ENCODE results near the gene MARS1. TPM values are rescaled to one million over a fixed set of nuclear protein-coding genes. Genes with fewer than 3 reads are reported as not detected.

MARS1 gene
- total RNA-seq, 1 experiment from 2014 or later, result 291 TPM

DNA sequence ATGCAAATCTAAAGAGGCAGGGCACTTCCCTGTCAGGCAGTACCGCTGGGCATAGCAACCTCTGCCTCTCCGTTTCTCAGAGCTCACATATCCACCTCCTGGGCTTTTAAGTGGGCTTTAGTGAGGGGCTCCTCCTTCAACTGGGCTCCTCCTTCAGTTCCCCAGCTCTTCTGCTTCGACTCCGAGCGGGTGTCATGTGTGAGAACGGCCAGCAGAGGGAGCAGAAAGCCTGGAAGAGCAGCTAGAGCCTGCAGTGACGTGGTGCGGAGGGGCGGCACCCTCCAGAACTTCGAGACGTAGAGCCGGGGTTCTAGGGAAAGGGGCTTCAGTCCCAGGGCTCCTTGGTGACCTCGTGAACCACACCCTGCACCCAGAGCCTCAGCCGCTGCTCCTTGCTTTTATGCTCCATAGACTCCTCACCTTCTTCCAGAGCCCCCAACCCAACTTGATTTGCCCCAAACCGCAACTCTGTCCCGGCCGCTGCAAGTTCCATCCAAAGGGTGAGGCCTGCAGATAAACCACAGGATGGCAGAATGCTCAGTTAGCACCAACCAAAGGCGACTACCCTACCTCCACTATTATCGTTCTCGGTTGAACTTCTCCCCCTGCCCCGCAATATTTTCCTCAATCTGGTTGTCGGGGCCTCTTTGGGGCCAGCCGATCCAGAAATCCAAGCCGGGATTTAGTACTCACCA, 28.7 kb upstream of the MARS1 start:
- no peaks in the 10 kb centered on the region for H3K9me3 ChIP-seq (ENCODE audit: control insufficient read depth, insufficient read depth, low read depth, low read length)
- no peaks in the 10 kb centered on the region for H3K27me3 ChIP-seq (ENCODE audit: control insufficient read depth, insufficient read depth, low read length)
- in situ Hi-C loops (cut with HindIII; ENCODE audit: low pct_unique_long_range_greater_than_20kb, low sequenced_read_pairs) (no loop called here), intact Hi-C loops (cut with micrococcal nuclease; ENCODE audit: unreplicated experiment) (loop anchor here (5.0 kb wide), 1 partner anchor 163 kb away; no protein-coding TSS in a partner anchor)
- peak; percentile 91 for DNase-seq (ENCODE audit: low read depth, low spot score)
- H3K4me1 ChIP-seq (ENCODE audit: control insufficient read depth, insufficient read depth, low read length), result peaks cover 15% of the 10 kb centered on the region
- peak; percentile 73 for ATAC-seq
- POLR2A ChIA-PET, result no interaction called here
- no TSS peak for BruUV-seq (replicated peaks)
- H3K27ac ChIP-seq (ENCODE audit: low read length), result peak overlapping the region; percentile 89
- peak overlapping the region; percentile 72 to 73 for H3K4me3 ChIP-seq (ENCODE audit: low read depth in 2 of 2, low read length in 2 of 2)
- no peaks in the 10 kb centered on the region for H3K36me3 ChIP-seq (ENCODE audit: control insufficient read depth, insufficient read depth, low read length)
- TF ChIP-seq, protein P1, sequence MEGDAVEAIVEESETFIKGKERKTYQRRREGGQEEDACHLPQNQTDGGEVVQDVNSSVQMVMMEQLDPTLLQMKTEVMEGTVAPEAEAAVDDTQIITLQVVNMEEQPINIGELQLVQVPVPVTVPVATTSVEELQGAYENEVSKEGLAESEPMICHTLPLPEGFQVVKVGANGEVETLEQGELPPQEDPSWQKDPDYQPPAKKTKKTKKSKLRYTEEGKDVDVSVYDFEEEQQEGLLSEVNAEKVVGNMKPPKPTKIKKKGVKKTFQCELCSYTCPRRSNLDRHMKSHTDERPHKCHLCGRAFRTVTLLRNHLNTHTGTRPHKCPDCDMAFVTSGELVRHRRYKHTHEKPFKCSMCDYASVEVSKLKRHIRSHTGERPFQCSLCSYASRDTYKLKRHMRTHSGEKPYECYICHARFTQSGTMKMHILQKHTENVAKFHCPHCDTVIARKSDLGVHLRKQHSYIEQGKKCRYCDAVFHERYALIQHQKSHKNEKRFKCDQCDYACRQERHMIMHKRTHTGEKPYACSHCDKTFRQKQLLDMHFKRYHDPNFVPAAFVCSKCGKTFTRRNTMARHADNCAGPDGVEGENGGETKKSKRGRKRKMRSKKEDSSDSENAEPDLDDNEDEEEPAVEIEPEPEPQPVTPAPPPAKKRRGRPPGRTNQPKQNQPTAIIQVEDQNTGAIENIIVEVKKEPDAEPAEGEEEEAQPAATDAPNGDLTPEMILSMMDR (IDR thresholded peaks at IDR 0.05), result peak; percentile 95
- no peak for TF ChIP-seq SIN3A (IDR thresholded peaks at IDR 0.05; ENCODE audit: borderline replicate concordance, insufficient read depth, low read depth, low read length)
- CTCF ChIA-PET, result interaction anchor here (0.6 to 1.2 kb wide), 8 partner anchors 9 to 276 kb away, joined by 3 to 8 read pairs (median 4); no protein-coding TSS in a partner anchor

DNA sequence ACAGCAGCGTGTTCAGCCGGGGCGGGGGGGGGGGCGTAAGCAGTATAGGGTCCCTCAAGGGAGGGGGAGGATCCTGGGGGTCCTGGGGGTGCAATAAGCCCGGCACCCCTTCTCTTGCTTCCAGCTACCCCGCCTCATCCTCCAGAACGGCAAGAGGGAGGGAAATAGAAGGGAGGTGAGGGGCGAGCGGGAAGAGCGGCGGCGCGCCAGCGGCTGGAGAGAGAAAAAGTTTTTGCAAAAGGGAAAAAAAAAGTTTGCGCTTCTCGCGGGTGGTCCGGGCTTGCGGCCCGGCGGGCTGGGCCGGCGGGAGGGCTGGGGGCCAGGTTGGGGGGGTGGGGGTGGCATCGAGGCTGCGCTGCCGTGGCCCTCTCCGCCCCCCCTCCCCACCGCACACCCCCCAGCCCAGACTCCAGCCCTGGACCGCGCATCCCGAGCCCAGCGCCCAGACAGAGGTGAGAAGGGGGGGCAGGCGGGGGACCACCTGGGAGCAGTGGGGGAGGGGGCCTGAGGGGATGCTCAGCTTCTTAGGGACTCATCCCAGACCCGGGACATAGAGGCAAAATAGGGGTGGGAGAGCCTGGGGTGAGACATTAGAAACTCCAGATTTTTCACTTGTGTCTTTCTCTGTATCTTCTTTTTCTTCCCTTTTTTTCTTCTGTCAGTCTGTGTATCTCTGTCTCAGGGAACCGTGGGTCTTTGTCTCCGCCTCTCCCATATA, 28.0 kb upstream of the MARS1 start, which contains the start of gene GLI1:
Gene GLI1, plus strand, starts transcription at position 36 of the 718 bp plus-strand sequence. CDS start 3,907 bp downstream, outside the sequence.
- CTCF ChIA-PET, result interaction anchor here (0.6 to 1.1 kb wide), 3 partner anchors 30 to 178 kb away, joined by 3 to 8 read pairs (median 5); no protein-coding TSS in a partner anchor
- in situ Hi-C loops (cut with HindIII; ENCODE audit: low pct_unique_long_range_greater_than_20kb, low sequenced_read_pairs), result no loop called here
- ATAC-seq (no peak), DNase-seq (ENCODE audit: low read depth, low spot score) (no peak)
- intact Hi-C loops (cut with micrococcal nuclease; ENCODE audit: unreplicated experiment), result loop anchor here (5.0 kb wide), 1 partner anchor 162 kb away; no protein-coding TSS in a partner anchor
- H3K9me3 ChIP-seq (ENCODE audit: control insufficient read depth, insufficient read depth, low read depth, low read length), result no peaks in the 10 kb centered on the region
- TF ChIP-seq, protein P1 (IDR thresholded peaks at IDR 0.05), result no peak
- TF ChIP-seq, protein P2, sequence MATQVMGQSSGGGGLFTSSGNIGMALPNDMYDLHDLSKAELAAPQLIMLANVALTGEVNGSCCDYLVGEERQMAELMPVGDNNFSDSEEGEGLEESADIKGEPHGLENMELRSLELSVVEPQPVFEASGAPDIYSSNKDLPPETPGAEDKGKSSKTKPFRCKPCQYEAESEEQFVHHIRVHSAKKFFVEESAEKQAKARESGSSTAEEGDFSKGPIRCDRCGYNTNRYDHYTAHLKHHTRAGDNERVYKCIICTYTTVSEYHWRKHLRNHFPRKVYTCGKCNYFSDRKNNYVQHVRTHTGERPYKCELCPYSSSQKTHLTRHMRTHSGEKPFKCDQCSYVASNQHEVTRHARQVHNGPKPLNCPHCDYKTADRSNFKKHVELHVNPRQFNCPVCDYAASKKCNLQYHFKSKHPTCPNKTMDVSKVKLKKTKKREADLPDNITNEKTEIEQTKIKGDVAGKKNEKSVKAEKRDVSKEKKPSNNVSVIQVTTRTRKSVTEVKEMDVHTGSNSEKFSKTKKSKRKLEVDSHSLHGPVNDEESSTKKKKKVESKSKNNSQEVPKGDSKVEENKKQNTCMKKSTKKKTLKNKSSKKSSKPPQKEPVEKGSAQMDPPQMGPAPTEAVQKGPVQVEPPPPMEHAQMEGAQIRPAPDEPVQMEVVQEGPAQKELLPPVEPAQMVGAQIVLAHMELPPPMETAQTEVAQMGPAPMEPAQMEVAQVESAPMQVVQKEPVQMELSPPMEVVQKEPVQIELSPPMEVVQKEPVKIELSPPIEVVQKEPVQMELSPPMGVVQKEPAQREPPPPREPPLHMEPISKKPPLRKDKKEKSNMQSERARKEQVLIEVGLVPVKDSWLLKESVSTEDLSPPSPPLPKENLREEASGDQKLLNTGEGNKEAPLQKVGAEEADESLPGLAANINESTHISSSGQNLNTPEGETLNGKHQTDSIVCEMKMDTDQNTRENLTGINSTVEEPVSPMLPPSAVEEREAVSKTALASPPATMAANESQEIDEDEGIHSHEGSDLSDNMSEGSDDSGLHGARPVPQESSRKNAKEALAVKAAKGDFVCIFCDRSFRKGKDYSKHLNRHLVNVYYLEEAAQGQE (IDR thresholded peaks at IDR 0.05; ENCODE audit: insufficient read depth in 1 of 2, low read depth in 2 of 2, low read length in 1 of 2), result no peak
- TF ChIP-seq POLR2AphosphoS5 (IDR thresholded peaks at IDR 0.05; ENCODE audit: low read depth, low read length), result no peak
- TF ChIP-seq SIN3A (IDR thresholded peaks at IDR 0.05; ENCODE audit: borderline replicate concordance, insufficient read depth, low read depth, low read length), result no peak
- no peak for TF ChIP-seq TCF7L2 (IDR thresholded peaks at IDR 0.05; ENCODE audit: low read depth, low read length)
- no TSS peak for BruUV-seq (replicated peaks)
- H3K27ac ChIP-seq (ENCODE audit: low read length), result peak within 1 kb of the TSS; percentile 89
- peak within 1 kb of the TSS; percentile 72 to 73 for H3K4me3 ChIP-seq (ENCODE audit: low read depth in 2 of 2, low read length in 2 of 2)
- peaks cover 15% of the 10 kb centered on the region for H3K4me1 ChIP-seq (ENCODE audit: control insufficient read depth, insufficient read depth, low read length)
- POLR2A ChIA-PET, result no interaction called here
- H3K36me3 ChIP-seq (ENCODE audit: control insufficient read depth, insufficient read depth, low read length), result no peaks in the 10 kb centered on the region
- no peaks in the 10 kb centered on the region for H3K27me3 ChIP-seq (ENCODE audit: control insufficient read depth, insufficient read depth, low read length)
